ENCODE measurements around the gene SCT.

SCT gene

GRCh38 chr11:609341-609811, 17.6 kb downstream of the SCT start:
- DNase-seq: no peak

DNA sequence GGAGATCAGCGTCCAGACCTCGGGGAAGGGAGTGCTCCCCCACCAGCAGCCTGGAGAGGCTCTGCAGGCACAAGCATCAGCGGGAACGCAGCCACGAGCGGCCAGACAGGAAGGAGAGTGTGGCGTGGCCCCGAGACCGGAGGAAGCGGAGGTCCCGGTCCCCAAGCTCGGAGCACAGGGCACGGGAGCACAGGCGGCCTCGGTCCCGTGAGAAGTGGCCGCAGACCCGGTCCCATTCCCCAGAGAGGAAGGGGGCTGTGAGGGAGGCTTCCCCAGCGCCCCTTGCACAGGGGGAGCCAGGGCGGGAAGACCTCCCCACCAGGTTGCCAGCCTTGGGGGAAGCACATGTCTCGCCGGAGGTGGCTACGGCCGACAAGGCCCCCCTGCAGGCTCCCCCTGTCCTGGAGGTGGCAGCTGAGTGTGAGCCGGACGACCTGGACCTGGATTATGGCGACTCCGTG, 18.2 kb downstream of the SCT start:
- DNase-seq: no peak

GRCh38 chr11:607971-608659, 18.9 kb downstream of the SCT start:
- no peak for DNase-seq

DNA sequence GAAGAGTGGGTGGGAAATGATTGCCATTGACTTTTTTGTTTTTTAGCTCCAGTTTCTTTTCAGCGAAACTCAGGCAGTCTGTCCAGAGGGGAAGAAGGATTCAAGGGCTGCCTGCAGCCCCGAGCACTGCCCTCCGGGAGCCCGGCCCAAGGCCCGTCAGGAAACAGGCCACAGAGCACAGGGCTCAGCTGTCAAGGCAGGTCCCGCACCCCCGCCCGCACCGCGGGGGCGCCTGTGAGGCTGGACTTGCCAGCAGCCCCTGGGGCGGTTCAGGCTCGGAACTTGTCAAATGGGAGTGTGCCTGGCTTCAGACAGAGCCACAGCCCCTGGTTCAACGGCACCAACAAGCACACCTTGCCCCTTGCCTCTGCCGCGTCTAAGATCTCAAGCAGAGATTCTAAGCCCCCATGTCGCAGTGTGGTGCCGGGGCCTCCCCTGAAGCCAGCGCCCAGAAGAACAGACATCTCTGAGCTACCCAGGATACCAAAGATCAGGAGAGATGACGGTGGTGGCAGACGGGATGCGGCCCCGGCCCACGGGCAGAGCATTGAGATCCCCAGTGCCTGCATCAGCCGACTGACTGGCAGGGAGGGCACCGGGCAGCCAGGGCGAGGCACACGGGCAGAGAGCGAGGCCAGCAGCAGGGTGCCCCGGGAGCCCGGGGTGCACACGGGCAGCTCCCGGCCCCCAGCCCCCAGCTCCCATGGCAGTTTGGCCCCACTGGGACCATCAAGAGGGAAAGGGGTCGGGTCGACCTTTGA, 19.8 kb downstream of the SCT start:
- DNase-seq: no peak

DNA sequence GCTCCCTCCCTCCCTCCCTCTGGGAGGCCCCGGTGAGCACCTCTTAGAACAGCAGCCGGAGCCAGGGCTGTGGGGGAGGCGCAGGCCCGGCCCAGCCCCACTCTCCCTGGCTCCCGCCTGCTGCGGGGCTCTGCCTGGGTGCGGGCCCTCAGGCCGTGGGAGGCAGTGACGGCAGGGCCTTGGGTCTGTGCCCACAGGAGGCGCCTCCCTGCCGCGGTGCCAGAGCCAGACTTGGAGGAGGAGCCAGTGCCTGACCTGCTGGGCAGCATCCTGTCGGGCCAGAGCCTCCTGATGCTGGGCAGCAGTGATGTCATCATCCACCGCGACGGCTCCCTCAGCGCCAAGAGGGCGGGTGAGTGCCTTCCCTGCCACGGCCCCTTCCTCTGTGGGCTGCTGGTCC, 20.7 kb downstream of the SCT start:
- no peak for DNase-seq

DNA sequence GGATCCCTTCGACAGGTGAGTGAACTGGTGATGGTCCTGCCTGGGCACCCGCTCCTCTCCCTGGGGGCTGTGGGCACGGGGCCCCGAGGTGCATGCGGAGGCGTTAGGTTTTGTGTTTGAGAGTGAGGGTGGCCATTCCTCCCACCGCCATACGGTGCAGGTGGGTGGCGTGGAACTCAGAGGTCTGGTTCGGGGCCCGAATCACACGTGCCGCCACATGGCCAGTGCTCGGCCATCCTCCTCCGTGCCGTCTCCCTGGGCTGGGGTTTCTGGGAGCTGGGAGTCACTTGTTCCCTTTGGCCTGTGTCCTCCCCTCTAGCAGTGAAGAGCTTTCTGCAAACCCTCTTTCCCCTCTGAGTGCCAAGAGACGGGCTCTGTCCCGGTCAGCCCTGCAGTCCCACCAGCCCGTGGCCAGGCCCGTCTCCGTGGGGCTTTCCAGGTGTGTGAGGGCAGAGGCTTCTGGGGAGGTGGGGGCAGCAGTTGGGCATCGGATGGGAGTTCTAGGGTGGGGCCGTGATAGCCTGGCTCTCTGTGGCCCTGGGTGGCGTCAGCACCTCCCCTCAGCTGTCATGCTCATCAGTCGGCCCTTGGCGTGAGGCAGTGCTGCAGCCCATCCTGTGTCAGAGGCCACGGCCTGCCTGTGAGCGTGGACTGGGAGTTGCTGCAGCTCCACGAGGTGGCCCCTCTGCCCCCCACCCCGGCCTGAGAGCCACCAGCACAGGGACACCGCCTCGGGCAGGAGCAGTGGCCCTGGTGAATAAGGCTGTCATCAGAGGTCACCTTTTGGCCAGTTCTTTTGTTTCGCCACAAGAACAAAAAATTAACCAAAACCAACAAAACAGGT, 21.5 kb downstream of the SCT start:
- no peak for DNase-seq

DNA sequence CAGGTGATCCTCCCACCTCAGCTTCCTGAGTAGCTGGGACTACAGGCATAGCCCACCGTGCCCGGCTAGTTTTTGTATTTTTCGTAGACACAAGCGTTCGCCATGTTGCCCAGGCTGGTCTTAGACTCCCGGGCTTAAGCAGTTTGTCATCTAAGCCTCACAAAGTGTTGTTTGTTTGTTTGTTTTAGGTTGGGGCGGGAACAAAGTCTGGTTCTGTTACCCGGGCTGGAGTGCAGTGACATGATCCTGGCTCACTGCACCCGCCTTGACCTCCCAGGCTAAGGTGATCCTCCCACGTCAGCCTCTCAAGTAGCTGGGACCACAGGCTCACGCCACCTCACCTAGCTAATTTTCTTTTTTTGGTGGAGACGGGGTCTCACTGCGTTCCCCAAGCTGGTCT, 23.8 kb downstream of the SCT start:
- no peak for DNase-seq

GRCh38 chr11:601573-602245, 25.3 kb downstream of the SCT start:
- no peak for DNase-seq

- DNase-seq: no peak
Measured at GRCh38 chr11:598005-598680, 28.8 kb downstream of the SCT start.

DNA sequence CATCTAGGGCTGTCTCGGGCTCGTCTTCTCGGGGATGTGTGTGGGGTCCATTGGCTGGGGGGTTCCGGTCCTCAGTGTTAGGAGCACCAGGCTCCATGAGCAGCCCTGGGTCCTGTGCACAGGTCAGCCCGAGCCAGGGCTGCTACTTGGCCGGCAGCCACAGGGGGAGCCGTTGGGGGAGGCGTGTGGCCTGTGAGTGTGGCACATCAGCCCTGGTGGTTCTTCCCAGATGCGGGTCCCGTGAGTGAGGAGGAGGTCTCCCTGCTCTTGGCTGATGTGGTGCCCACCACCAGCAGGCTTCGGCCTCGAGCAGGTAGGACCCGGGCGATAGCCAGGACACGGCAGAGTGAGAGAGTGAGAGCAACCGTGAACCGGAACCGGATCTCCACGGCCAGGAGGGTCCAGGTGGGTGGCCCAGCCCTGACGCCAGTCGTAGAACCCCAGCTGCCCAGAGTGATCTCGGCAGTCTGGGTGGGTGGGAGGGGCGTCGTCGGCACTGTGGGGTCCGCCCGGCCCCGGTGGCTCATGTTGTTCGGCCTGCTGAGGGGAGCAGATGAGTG, 29.7 kb downstream of the SCT start:
- DNase-seq: no peak

DNA sequence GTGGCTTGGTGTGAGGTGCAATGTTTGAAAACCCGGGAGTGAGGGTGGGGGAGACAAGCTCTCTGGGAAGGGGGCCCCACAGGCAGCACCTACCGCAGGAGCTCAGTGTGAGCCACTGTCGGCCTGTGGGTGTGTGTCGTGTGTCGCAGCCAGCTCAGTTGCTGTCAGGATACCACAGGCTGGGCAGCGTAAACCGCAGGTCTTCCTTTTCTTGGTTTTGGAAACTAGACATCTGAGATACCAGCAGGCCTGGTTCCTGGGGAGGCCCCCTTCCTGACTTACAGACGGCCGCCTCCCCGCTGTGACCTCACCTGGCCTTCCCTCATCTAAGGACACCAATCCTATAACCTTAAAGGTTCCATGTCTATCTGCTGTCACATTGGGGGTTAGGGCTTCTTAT, 30.6 kb downstream of the SCT start:
- no peak for DNase-seq

DNA sequence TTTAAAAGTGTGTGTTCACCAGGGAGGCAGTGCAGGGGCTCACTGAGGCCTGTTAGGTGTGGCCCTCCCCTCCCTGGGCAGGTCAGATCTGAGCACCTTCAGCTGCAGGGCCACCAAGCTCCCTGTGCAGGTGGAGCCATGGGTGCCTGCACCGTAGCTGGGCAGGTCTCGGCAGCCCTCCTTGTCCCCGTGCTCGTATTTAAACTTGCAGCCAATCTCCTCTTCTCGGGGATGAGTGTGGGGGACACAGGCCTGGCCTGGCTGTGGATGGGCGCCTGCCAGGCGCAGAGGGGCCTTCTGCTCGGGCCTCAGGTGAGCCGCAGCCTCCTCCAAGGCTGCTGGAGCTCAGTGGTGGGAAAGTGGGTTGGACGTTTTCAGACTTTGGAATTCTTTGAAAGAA, 31.6 kb downstream of the SCT start:
- DNase-seq: no peak

DNA sequence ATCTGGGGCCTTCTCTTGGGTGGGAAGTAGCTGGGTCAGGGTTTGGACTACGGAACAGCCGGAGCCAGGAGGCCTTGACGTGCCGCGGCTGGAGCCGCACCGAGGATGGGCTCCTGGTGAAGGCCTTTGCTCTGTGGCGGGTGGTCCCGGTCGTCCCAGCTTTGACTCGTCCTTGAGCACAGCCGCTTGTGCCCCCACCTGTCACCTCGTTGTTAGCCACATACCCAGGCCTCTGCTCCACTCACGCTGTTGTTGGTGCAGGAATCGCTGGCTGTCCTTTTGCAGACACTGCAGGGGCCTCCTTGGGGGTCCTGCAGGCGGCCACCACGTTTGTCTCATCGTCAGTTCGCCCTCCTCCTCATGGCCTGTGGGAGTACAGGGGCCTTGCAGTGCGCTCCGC, 33.6 kb downstream of the SCT start:
- no peak for DNase-seq

- no peak for DNase-seq
Measured at GRCh38 chr11:592918-593317, 34.1 kb downstream of the SCT start.

- DNase-seq: no peak
Measured at GRCh38 chr11:592501-592900, 34.5 kb downstream of the SCT start.

DNA sequence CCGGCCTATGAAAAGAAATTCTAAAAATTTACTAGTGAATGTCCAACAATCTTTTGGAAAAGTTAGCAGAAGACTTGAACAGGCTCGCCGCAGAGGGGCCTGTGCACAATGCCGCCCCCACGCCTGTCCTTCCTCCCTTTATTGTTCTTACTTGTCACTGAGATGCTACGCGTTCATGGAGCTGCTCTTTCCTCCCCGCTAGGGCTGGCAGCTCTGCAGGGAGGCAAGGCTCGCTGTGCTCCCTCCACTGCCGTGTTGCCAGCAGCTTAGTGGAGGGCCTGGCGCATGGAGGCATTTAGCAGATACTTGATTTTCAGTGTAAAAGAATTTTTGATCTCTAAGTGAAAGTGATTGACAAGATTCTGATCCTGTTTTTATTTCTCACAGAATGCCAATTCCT, 36.0 kb downstream of the SCT start:
- DNase-seq: no peak

GRCh38 chr11:589798-590197, 37.2 kb downstream of the SCT start:
- DNase-seq: no peak

GRCh38 chr11:587978-588380, 39.0 kb downstream of the SCT start:
- DNase-seq: no peak

DNA sequence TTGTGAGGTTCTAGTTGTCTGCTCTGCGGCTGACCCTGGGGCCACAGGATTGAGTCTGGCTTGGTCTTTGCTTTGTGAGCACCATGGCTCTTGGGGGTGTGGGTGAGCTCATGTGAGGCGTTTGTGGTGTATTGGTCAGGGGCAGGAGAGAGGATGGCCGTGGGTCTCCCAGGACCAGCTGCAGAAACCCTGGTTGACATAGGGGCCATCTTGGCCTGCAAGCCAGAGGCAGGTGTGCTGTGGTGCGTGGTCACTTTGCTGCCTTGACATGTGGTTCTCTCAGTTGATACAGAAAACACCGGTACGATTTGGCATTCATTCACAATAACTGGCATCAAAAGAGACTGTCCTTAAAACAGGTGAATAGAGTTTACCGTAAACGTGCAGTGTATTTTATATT, 39.4 kb downstream of the SCT start:
- no peak for DNase-seq

DNA sequence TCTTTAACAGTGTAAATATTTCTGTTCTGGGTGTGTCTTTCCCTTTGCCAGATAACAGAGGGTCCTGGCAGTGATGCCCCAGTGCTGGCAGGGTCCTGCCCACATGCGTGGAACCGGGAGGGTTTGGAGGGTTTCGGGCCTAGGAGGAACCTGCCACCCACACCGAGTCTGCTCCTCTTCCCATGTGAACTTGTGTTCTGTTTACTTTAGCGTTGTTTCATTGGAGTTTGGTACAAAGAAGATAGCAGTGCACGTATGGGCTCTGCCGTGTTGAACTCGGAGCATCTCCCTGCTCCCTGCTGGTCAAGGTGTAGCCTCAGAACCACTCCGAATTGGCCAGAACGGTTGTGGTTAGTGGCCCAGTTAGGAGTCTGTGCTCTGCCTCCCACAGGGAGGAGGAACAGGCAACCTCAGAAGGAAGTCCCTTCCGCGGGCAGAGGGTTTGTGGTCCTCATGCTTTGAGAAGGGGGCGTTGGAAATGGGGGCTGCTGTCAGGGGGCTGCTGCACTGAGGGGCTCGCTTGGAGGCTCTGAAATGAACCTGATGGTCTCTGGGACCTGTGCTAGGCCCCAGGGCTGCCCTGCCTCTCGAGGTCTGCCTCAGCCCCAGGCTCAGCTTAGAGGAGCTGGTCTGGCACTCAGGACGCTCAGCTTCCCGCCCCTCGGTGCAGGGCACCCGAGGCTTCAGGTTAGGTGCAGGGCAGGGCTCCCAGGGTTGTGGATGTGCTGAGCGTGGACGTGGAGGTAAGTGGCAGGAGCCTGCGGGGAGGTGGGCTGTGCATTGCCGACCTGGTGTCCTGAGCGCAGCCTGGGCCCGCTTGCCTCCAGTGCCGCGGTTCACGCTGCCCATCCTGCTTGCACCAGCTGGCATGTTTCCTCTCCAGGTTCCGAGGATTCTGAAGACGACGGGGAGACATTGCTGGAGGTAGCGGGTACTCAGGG, 40.3 kb downstream of the SCT start:
- no peak for DNase-seq

GRCh38 chr11:584287-584686, 42.7 kb downstream of the SCT start:
- DNase-seq: no peak
